Hepatocyte (in vitro differentiated cells): ENCODE results near the gene DLG2. TPM values are rescaled to one million over a fixed set of nuclear protein-coding genes. Genes with fewer than 3 reads are reported as not detected.
A peak's percentile ranks its signal among the peaks of the same experiment; 100 is the strongest.

ENCODE experiments used
- DNase-seq: peaks from one replicate; pipeline ENCODE4 v3.0.0-alpha.2; 2016; ENCODE audit warnings: low spot score
- H2AFZ ChIP-seq: fragments of 200-600 bp; sonication (generic); 2 replicates; pipeline ENCODE4 v1.6.0; 2016; ENCODE audit warnings: antibody characterized with exemption, mild to moderate bottlenecking
- H3K27ac ChIP-seq: fragments of 200-600 bp; sonication (generic); 2 replicates; pipeline ENCODE4 v1.5.1; 2016; ENCODE audit warnings: mild to moderate bottlenecking
- H3K27me3 ChIP-seq: fragments of 200-600 bp; sonication (generic); 2 replicates; pipeline ENCODE4 v1.6.1; 2016
- H3K36me3 ChIP-seq: fragments of 200-600 bp; sonication (generic); replicated peaks from 2 replicates; pipeline ENCODE4 v1.5.1; 2016; ENCODE audit warnings: low read depth; ENCODE audit not compliant: insufficient read depth
- H3K4me1 ChIP-seq: fragments of 200-600 bp; sonication (generic); 2 replicates; pipeline ENCODE4 v1.5.1; 2016; ENCODE audit warnings: mild to moderate bottlenecking, moderate library complexity; ENCODE audit not compliant: insufficient read depth
- H3K4me2 ChIP-seq: fragments of 200-600 bp; sonication (generic); 2 replicates; pipeline ENCODE4 v1.6.0; 2016
- H3K4me3 ChIP-seq: fragments of 200-600 bp; sonication (generic); 2 replicates; pipeline ENCODE4 v1.5.1; 2016; ENCODE audit warnings: mild to moderate bottlenecking
- H3K79me2 ChIP-seq: fragments of 200-600 bp; sonication (generic); 2 replicates; pipeline ENCODE4 v1.6.0; 2017; ENCODE audit warnings: mild to moderate bottlenecking
- H3K9me2 ChIP-seq: fragments of 200-600 bp; sonication (generic); replicated peaks from 2 replicates; pipeline ENCODE4 v1.6.0; 2017; ENCODE audit warnings: mild to moderate bottlenecking; ENCODE audit not compliant: insufficient read depth
- H3K9me3 ChIP-seq: fragments of 200-600 bp; sonication (generic); 2 replicates; pipeline ENCODE4 v1.5.1; 2016; ENCODE audit warnings: low read depth, mild to moderate bottlenecking
- H4K20me1 ChIP-seq: fragments of 200-600 bp; sonication (generic); 2 replicates; pipeline ENCODE4 v1.6.0; 2016; ENCODE audit warnings: mild to moderate bottlenecking; ENCODE audit not compliant: insufficient read depth, poor library complexity, severe bottlenecking
- CTCF ChIP-seq: fragments of 200-600 bp; sonication (generic); IDR thresholded peaks from 2 replicates; pipeline ENCODE4 v1.5.1; 2016; ENCODE audit warnings: antibody characterized with exemption, mild to moderate bottlenecking; ENCODE audit not compliant: poor library complexity
- EZH2 ChIP-seq: fragments of 200-600 bp; sonication (generic); IDR thresholded peaks from 2 replicates; pipeline ENCODE4 v1.6.1; 2016; ENCODE audit warnings: antibody characterized with exemption, mild to moderate bottlenecking, borderline replicate concordance
- EZH2phosphoT487 ChIP-seq: fragments of 200-600 bp; sonication (generic); IDR thresholded peaks from one replicate; pipeline ENCODE4 v1.6.1; 2018; ENCODE audit warnings: antibody characterized with exemption, mild to moderate bottlenecking, low read depth, moderate library complexity; ENCODE audit not compliant: unreplicated experiment, severe bottlenecking
- WGBS: methylation state at CpG from one replicate; pipeline ENCODE4 v1.1.6; 2016; ENCODE audit warnings: low lambda C conversion rate; ENCODE audit errors: missing lambda C conversion rate; 5-methylcytosine and 5-hydroxymethylcytosine counted together
- polyA plus RNA-seq: library from polyadenylated mRNA; unstranded; fragments of >200 nt; fragmentation: Nextera tagmentation; extraction: Ambion mirVana; gene quantifications from 2 replicates; pipeline ENCODE4 v1.2.1, GENCODE V29; 2016
- total RNA-seq: library from RNA; depleted of rRNA; stranded (reverse); fragments of >200 nt; gene quantifications from 2 replicates; pipeline ENCODE4 v1.2.3, GENCODE V29; 2014

Gene DLG2
- total and polyA plus RNA-seq, 2 experiments from 2014 or later, result 2.6 to 6.8 TPM

DNA sequence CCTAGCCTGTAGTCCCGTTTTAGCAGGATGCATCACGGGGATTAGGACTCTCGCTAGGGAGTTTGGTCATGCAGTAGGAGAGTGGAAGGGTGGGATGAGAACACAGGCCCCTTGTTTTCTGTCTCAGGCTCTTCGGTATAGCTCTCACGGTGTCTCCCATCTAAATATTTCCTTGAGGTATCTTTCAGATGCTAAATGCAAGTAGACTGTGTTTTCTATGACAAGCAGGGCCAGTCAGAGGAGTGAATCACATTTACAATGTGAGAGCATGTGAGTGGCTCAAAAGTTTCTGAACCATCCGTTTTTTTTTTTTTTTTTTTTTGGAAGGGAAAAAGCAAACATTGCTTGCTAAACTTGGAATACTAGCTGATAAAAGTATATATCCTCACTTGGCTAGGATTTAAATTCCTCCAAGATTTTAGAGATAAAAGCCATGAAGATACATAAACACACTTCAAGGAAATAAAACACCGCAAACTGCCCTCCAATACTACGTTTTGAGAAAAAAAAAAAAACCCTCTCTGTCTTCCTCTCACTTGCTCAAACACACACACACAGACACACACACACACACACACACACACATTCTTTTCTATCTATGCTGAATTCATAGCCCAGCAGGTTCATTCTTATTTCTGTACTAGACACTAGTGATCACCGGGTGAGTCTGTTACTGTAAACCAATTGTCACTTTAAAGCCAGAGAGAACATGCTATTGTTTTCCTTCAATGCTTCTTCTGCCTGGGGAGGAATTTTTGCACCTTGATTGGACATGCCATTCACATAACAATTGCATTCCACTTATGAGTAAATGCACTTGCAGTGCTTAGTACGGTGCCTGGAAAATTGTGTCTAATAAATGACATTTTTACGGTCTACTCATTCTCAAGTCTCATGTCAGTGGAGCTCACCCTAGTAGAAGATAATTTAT is 2116.3 kb downstream of the DLG2 start:
- DNase-seq, result peak; percentile 22
- 34% methylated on average over 11 of the region's 11 CpGs for WGBS
- Histone ChIP-seq H3K4me2 (peak overlapping the region; percentile 47), H3K36me3 (no peaks in the 10 kb centered on the region), H3K27ac (peak overlapping the region; percentile 69), H3K4me3 (no peak overlapping the region), H4K20me1 (no peaks in the 10 kb centered on the region), H3K9me2 (no peaks in the 10 kb centered on the region), H3K27me3 (no peaks in the 10 kb centered on the region), H3K79me2 (no peaks in the 10 kb centered on the region), H3K4me1 (peaks cover 14% of the 10 kb centered on the region), H2AFZ (no peak overlapping the region), H3K9me3 (no peaks in the 10 kb centered on the region)
- TF ChIP-seq CTCF, result no peak
- TF ChIP-seq EZH2, result no peak
- TF ChIP-seq EZH2phosphoT487, result no peak

DNA sequence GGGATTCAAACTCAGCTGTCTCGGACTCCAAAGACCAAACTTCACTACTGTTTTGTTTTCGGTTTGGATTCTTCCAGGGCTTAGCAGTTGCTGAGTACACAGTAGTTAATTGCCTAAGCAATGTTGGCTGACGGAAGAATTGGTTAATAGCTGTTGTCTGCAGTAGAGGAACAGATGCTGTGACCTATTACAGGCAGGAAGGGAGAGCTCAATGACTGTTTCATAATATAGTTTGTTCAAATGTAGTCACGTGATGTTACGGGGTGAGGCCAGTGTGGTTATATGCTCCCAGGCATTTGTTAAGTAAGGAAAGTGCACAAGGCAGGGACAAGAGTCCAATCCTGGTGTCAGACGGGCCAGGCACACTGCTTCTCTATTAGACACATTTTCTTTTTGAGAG is 2118.3 kb downstream of the DLG2 start:
- Histone ChIP-seq H3K79me2 (no peaks in the 10 kb centered on the region), H3K9me3 (no peaks in the 10 kb centered on the region), H3K27ac (peak overlapping the region; percentile 71), H3K4me3 (no peak overlapping the region), H2AFZ (no peak overlapping the region), H3K9me2 (no peaks in the 10 kb centered on the region), H3K4me2 (peak overlapping the region; percentile 60), H3K27me3 (no peaks in the 10 kb centered on the region), H3K4me1 (peaks cover 14% of the 10 kb centered on the region), H4K20me1 (no peaks in the 10 kb centered on the region), H3K36me3 (no peaks in the 10 kb centered on the region)
- WGBS, result 50% methylated on average over 6 of the region's 6 CpGs
- TF ChIP-seq EZH2phosphoT487 (no peak), CTCF (no peak), EZH2 (no peak)
- peak; percentile 79 for DNase-seq

DNA sequence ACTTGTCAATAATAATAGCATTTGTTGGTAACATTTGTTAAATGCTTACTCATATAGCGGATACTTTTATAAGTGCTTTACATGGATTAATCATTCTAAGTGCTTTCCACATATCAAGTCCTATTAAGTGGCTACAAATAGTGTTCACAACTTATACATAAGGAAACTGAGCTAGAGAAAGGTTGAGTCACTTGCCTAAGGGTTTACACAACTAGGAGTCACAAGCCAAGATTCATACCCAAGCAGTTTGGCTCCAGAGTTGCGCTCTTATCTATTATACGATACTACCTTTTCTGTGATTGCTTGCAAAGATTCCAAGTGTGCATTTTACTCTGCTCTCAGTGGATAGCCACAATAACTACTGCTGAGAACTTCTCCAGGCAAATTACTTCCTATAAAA is 2125.1 kb downstream of the DLG2 start:
- H3K36me3 ChIP-seq, result no peaks in the 10 kb centered on the region

More for the DNA sequence above, 2125.1 kb downstream of the DLG2 start:
- no peaks in the 10 kb centered on the region for H3K9me3 ChIP-seq
- no peak for TF ChIP-seq EZH2phosphoT487
- no peak for TF ChIP-seq EZH2
- no peak for TF ChIP-seq CTCF
- WGBS, result 87% methylated on average over 3 of the region's 3 CpGs
- no peak overlapping the region for H2AFZ ChIP-seq
- no peaks in the 10 kb centered on the region for H3K27me3 ChIP-seq
- no peaks in the 10 kb centered on the region for H4K20me1 ChIP-seq
- H3K79me2 ChIP-seq, result no peaks in the 10 kb centered on the region
- no peaks in the 10 kb centered on the region for H3K9me2 ChIP-seq
- H3K4me3 ChIP-seq, result no peak overlapping the region
- no peaks in the 10 kb centered on the region for H3K4me1 ChIP-seq
- no peak for DNase-seq
- no peak overlapping the region for H3K4me2 ChIP-seq
- no peak overlapping the region for H3K27ac ChIP-seq
